Measurements from ENCODE around the gene SOWAHD.

Gene SOWAHD

DNA sequence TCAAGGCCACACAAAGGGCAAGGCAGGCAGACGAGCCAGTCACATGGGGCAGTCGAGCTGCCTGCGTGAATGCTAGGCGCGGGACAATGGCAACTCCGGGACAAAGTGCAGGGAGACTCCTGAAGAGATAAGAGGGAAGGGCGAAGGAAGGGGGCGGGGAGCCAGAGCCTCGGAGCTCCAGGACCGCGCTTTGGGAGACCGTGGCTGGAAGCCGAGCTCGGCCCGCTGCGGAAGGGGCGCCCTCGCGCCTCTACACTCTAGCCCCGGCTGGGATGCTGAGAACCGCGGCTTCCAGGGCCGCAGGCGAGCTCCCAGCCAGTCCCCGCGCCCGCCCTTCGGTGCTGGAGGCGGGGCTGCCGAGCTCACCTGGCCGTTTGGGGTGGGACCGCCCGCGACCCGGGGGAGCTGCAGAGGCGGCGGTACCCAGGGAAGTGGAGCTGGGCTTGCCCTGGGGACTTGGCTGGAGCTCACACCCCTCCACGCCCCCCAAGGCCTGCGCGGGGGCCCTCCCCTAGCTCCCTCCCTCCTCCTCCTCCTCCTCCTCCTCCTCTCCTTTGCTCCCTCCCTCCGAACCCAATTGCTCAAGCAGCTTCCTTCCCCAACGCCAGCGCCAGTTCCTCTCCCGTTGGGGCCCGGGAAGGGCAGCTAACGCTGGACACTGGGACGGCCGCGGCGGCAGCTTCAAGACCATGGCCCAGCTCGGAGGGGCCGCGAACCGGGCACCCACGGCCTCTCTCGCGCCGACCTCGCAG, at the start of gene SOWAHD:
SOWAHD (plus strand) TSS at position 610 of the 752 bp plus-strand sequence; CDS start at position 690, 80 bp downstream.
- Histone ChIP-seq H3K4me1 (ENCODE audit: control insufficient read depth, insufficient read depth, low read length) (peaks cover 4% of the 10 kb centered on the region; the same call in 1 of the 2 replicates), H3K9me3 (ENCODE audit: control insufficient read depth, insufficient read depth, low read length) (no peaks in the 10 kb centered on the region), H3K27ac (ENCODE audit: low read length) (no peak within 1 kb of the TSS), H3K36me3 (ENCODE audit: control insufficient read depth, insufficient read depth, low read length) (no peaks in the 10 kb centered on the region), H3K4me3 (ENCODE audit: low read length) (peak within 1 kb of the TSS; percentile 55; the same call in 1 of the 2 replicates), H3K27me3 (ENCODE audit: control insufficient read depth, insufficient read depth, low read length) (no peaks in the 10 kb centered on the region; the same call in 1 of the 2 replicates)
- WGBS (ENCODE audit: insufficient coverage, insufficient read length) = no CpG with 5 or more reads among the region's 59 CpGs
- no peak for DNase-seq (ENCODE audit: low read depth, low spot score)

DNA sequence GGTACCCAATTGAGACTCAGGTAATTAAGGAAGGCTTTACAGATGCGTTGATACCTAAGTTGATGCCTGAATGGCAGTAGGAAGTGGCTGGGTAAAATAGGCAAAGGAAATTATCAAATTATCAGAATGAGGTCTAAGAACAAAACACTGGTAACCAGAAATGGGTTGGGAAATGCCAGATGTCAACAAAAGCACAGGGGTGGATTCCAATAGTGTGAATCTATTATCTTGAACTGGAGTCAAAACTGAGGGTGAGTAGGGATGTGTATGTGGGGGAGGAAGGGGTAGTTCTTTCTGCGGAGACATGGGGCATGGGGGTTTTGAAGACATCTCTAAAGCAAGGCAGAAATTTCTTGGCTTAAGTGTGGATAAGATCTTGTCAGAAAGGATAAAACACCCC, 49.5 kb upstream of the SOWAHD start:
- Histone ChIP-seq H3K9me3 (ENCODE audit: control insufficient read depth, insufficient read depth, low read length) (no peaks in the 10 kb centered on the region), H3K27me3 (ENCODE audit: control insufficient read depth, insufficient read depth, low read length) (no peaks in the 10 kb centered on the region), H3K27ac (ENCODE audit: low read length) (no peak overlapping the region), H3K4me1 (ENCODE audit: control insufficient read depth, insufficient read depth, low read length) (no peaks in the 10 kb centered on the region), H3K36me3 (ENCODE audit: control insufficient read depth, insufficient read depth, low read length) (no peaks in the 10 kb centered on the region), H3K4me3 (ENCODE audit: low read length) (no peak overlapping the region)
- no peak for DNase-seq (ENCODE audit: low read depth, low spot score)
- no CpG with 5 or more reads among the region's 2 CpGs for WGBS (ENCODE audit: insufficient coverage, insufficient read length)

DNA sequence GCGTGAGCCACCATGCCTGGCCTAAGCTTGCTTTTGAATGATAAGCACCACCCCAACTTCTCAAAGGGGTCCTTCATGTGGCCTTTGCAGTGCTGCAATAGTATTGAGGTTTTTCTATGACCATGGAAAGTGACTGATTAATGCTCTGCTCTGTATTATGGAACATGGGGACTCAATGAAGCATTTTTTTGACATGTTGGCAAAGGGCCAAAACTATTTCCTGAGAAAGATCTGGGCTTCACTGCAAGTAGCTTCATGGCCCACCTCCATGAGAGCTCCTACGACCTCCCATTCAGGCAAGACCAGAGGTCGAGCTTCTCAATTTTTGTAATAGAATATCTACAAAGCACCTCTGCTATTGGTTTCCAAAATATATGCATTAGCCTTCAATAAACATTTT, 48.8 kb upstream of the SOWAHD start:
- H3K4me3 ChIP-seq (ENCODE audit: low read length) = no peak overlapping the region
- no peaks in the 10 kb centered on the region for H3K27me3 ChIP-seq (ENCODE audit: control insufficient read depth, insufficient read depth, low read length)
- WGBS (ENCODE audit: insufficient coverage, insufficient read length) = no CpG with 5 or more reads among the region's 3 CpGs
- H3K9me3 ChIP-seq (ENCODE audit: control insufficient read depth, insufficient read depth, low read length) = no peaks in the 10 kb centered on the region
- DNase-seq (ENCODE audit: low read depth, low spot score) = no peak
- H3K27ac ChIP-seq (ENCODE audit: low read length) = no peak overlapping the region
- H3K4me1 ChIP-seq (ENCODE audit: control insufficient read depth, insufficient read depth, low read length) = no peaks in the 10 kb centered on the region
- no peaks in the 10 kb centered on the region for H3K36me3 ChIP-seq (ENCODE audit: control insufficient read depth, insufficient read depth, low read length)

DNA sequence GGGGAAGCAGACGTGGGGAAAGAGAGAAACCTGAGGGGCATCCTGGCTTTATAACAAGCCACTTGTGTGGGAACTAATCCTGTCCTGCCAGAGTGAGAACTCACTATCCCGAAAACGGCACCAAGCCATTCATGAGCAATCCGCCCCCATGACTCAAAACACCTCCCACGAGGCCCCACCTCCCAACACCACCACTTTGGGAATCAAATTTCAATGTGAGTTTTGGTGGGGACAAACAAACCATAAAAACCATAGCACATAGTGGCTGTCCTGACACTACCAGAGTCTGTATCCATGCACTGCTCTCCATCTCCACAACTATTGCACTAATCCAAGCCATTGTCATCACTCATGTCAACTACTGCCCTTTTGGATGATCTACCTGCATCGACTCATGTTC, 36.9 kb upstream of the SOWAHD start:
- Histone ChIP-seq H3K9me3 (ENCODE audit: control insufficient read depth, insufficient read depth, low read length) (no peaks in the 10 kb centered on the region), H3K27ac (ENCODE audit: low read length) (no peak overlapping the region), H3K4me3 (ENCODE audit: low read length) (no peak overlapping the region), H3K27me3 (ENCODE audit: control insufficient read depth, insufficient read depth, low read length) (no peaks in the 10 kb centered on the region), H3K36me3 (ENCODE audit: control insufficient read depth, insufficient read depth, low read length) (no peaks in the 10 kb centered on the region), H3K4me1 (ENCODE audit: control insufficient read depth, insufficient read depth, low read length) (no peaks in the 10 kb centered on the region)
- no peak for DNase-seq (ENCODE audit: low read depth, low spot score)
- no CpG with 5 or more reads among the region's 6 CpGs for WGBS (ENCODE audit: insufficient coverage, insufficient read length)

DNA sequence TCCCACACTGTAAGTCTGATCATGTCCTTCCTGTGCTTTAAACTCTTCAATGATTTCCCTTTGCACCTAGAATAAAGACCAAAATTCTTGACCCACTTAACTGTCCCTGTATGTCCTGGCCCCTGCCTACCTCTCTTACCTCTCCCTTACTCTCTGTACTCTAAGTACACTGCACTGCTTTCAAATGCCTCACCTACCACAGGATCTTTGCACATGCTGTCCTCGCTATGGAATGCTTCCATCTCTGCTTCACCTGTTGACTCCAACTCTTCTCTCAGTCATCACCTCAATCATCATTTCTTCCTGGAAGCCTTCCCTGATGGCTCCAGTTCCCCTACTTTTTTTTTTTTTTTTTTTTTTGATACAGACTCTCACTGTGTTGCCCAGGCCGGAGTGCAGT, 36.5 kb upstream of the SOWAHD start:
- no peaks in the 10 kb centered on the region for H3K4me1 ChIP-seq (ENCODE audit: control insufficient read depth, insufficient read depth, low read length)
- no peak overlapping the region for H3K4me3 ChIP-seq (ENCODE audit: low read length)
- no peak for DNase-seq (ENCODE audit: low read depth, low spot score)
- H3K36me3 ChIP-seq (ENCODE audit: control insufficient read depth, insufficient read depth, low read length) = no peaks in the 10 kb centered on the region
- no peaks in the 10 kb centered on the region for H3K27me3 ChIP-seq (ENCODE audit: control insufficient read depth, insufficient read depth, low read length)
- H3K27ac ChIP-seq (ENCODE audit: low read length) = no peak overlapping the region
- WGBS (ENCODE audit: insufficient coverage, insufficient read length) = no CpG with 5 or more reads among the region's 2 CpGs
- H3K9me3 ChIP-seq (ENCODE audit: control insufficient read depth, insufficient read depth, low read length) = no peaks in the 10 kb centered on the region

GRCh38 chrX:119726900-119727555, 31.4 kb upstream of the SOWAHD start:
- H3K27ac ChIP-seq (ENCODE audit: low read length) = no peak overlapping the region

GRCh38 chrX:119728487-119728886, 29.9 kb upstream of the SOWAHD start:
- H3K27ac ChIP-seq (ENCODE audit: low read length) = no peak overlapping the region
- no CpG with 5 or more reads among the region's 5 CpGs for WGBS (ENCODE audit: insufficient coverage, insufficient read length)
- no peaks in the 10 kb centered on the region for H3K9me3 ChIP-seq (ENCODE audit: control insufficient read depth, insufficient read depth, low read length)
- DNase-seq (ENCODE audit: low read depth, low spot score) = no peak
- H3K4me1 ChIP-seq (ENCODE audit: control insufficient read depth, insufficient read depth, low read length) = 0 out of 2 replicates have a peak, but pooled peaks cover 1% of the 10 kb centered on the region
- H3K4me3 ChIP-seq (ENCODE audit: low read length) = no peak overlapping the region
- H3K27me3 ChIP-seq (ENCODE audit: control insufficient read depth, insufficient read depth, low read length) = no peaks in the 10 kb centered on the region
- H3K36me3 ChIP-seq (ENCODE audit: control insufficient read depth, insufficient read depth, low read length) = no peaks in the 10 kb centered on the region

More at GRCh38 chrX:119726900-119727555, 31.4 kb upstream of the SOWAHD start:
- Histone ChIP-seq H3K4me3 (ENCODE audit: low read length) (no peak overlapping the region), H3K9me3 (ENCODE audit: control insufficient read depth, insufficient read depth, low read length) (no peaks in the 10 kb centered on the region), H3K4me1 (ENCODE audit: control insufficient read depth, insufficient read depth, low read length) (0 out of 2 replicates have a peak, but pooled peaks cover 1% of the 10 kb centered on the region), H3K27me3 (ENCODE audit: control insufficient read depth, insufficient read depth, low read length) (no peaks in the 10 kb centered on the region), H3K36me3 (ENCODE audit: control insufficient read depth, insufficient read depth, low read length) (no peaks in the 10 kb centered on the region)
- no CpG with 5 or more reads among the region's 7 CpGs for WGBS (ENCODE audit: insufficient coverage, insufficient read length)
- DNase-seq (ENCODE audit: low read depth, low spot score) = no peak

DNA sequence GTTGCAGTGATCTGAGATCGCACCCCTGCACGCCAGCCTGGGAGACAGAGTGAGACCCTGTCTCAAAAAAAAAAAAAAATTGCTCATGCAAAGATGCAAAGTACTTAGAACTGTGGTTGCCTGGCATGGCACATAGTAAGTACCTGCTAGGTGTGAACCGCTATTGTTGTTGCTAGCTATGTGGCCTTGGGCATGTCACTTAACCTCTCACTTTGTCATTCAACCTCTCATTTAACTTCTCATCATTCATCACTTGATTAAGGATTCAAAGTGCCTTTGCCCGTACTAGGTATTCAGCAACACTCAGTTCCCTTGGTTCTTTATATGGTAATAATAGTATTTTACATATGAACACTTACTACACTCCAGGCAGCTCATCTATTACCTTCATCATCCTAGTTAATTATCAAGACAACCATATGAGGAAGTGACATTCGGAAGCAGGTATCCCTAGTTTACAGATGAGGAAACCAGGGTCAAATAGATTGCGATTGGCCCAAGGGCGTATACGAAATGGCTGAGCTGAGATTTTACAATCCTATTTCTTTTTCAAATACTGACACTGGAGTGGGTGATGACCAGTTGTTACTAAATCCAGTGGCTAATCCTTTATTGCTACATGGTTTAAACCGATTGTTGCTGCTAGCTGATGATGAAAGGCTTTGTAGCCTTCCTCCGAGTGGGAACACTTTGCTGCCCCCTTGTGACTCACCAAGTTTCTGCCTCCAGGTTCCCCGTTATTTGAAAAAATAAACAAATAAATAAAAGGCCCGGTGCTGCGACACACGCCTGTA, 28.8 kb upstream of the SOWAHD start:
- no CpG with 5 or more reads among the region's 14 CpGs for WGBS (ENCODE audit: insufficient coverage, insufficient read length)
- no peaks in the 10 kb centered on the region for H3K9me3 ChIP-seq (ENCODE audit: control insufficient read depth, insufficient read depth, low read length)

DNA sequence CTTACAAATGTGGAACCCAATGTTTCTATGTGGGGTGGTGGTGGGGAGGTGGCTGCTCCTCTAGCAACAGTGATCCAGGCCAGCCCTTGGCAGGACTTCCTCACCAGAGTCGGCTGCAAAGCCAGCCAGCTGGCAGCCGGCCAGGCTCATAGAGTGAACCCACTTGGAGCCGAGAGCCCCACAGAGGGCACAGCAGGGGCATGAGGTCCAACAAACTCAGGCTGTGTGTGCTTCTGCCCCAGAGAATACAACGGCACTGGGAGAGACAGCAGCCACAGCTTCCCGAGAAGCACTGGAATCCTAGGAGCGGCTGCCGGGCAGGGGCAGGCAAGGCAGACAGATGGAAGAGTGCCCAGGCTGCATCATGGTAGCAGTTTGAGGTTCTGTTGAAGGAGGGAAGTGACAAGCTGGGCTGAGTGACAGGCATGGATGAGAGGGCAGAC, 23.5 kb upstream of the SOWAHD start:
- Histone ChIP-seq H3K4me3 (ENCODE audit: low read length) (no peak overlapping the region), H3K27ac (ENCODE audit: low read length) (no peak overlapping the region), H3K9me3 (ENCODE audit: control insufficient read depth, insufficient read depth, low read length) (no peaks in the 10 kb centered on the region), H3K27me3 (ENCODE audit: control insufficient read depth, insufficient read depth, low read length) (no peaks in the 10 kb centered on the region), H3K4me1 (ENCODE audit: control insufficient read depth, insufficient read depth, low read length) (no peaks in the 10 kb centered on the region), H3K36me3 (ENCODE audit: control insufficient read depth, insufficient read depth, low read length) (no peaks in the 10 kb centered on the region)
- DNase-seq (ENCODE audit: low read depth, low spot score) = no peak
- WGBS (ENCODE audit: insufficient coverage, insufficient read length) = no CpG with 5 or more reads among the region's 7 CpGs

More for the DNA sequence above, 28.8 kb upstream of the SOWAHD start:
- H3K4me3 ChIP-seq (ENCODE audit: low read length) = no peak overlapping the region
- no peak for DNase-seq (ENCODE audit: low read depth, low spot score)
- H3K4me1 ChIP-seq (ENCODE audit: control insufficient read depth, insufficient read depth, low read length) = 0 out of 2 replicates have a peak, but pooled peaks cover 1% of the 10 kb centered on the region
- H3K27me3 ChIP-seq (ENCODE audit: control insufficient read depth, insufficient read depth, low read length) = no peaks in the 10 kb centered on the region
- no peaks in the 10 kb centered on the region for H3K36me3 ChIP-seq (ENCODE audit: control insufficient read depth, insufficient read depth, low read length)
- no peak overlapping the region for H3K27ac ChIP-seq (ENCODE audit: low read length)

GRCh38 chrX:119735467-119735866, 22.9 kb upstream of the SOWAHD start:
- no peaks in the 10 kb centered on the region for H3K36me3 ChIP-seq (ENCODE audit: control insufficient read depth, insufficient read depth, low read length)
- no peak overlapping the region for H3K27ac ChIP-seq (ENCODE audit: low read length)
- WGBS (ENCODE audit: insufficient coverage, insufficient read length) = no CpG with 5 or more reads among the region's 6 CpGs
- DNase-seq (ENCODE audit: low read depth, low spot score) = no peak
- H3K9me3 ChIP-seq (ENCODE audit: control insufficient read depth, insufficient read depth, low read length) = no peaks in the 10 kb centered on the region
- H3K4me1 ChIP-seq (ENCODE audit: control insufficient read depth, insufficient read depth, low read length) = no peaks in the 10 kb centered on the region
- no peaks in the 10 kb centered on the region for H3K27me3 ChIP-seq (ENCODE audit: control insufficient read depth, insufficient read depth, low read length)
- H3K4me3 ChIP-seq (ENCODE audit: low read length) = no peak overlapping the region

Measured in iPS DF 6.9 (cell line).